HG03575 (cell line): ENCODE results near the gene EPN1.

Experiments
- ATAC-seq: cut with Tn5 transposase; IDR thresholded peaks from one replicate; pipeline ENCODE4 v1.9.1; 2021; ENCODE audit not compliant: unreplicated experiment, insufficient number of reproducible peaks, low FRiP score; ENCODE audit errors: extremely low read depth

The EPN1 gene

GRCh38 chr19:55688422-55689218 lies 13.6 kb downstream of the EPN1 start:
- no peak for ATAC-seq

- ATAC-seq = no peak
Measured at GRCh38 chr19:55689411-55690108, 14.5 kb downstream of the EPN1 start.

- ATAC-seq = no peak
Measured at GRCh38 chr19:55690109-55690768, 15.2 kb downstream of the EPN1 start.

GRCh38 chr19:55690769-55691545 lies 15.9 kb downstream of the EPN1 start:
- no peak for ATAC-seq

- no peak for ATAC-seq
Measured at GRCh38 chr19:55691561-55692481, 16.8 kb downstream of the EPN1 start.

- ATAC-seq = no peak
Measured at GRCh38 chr19:55692681-55693081, 17.7 kb downstream of the EPN1 start.

- ATAC-seq = no peak
Measured at GRCh38 chr19:55693336-55693974, 18.4 kb downstream of the EPN1 start.

GRCh38 chr19:55694241-55694655 lies 19.2 kb downstream of the EPN1 start:
- no peak for ATAC-seq

GRCh38 chr19:55694656-55695491 lies 19.8 kb downstream of the EPN1 start:
- no peak for ATAC-seq

- no peak for ATAC-seq
Measured at GRCh38 chr19:55695511-55696290, 20.7 kb downstream of the EPN1 start.

GRCh38 chr19:55696301-55697068 lies 21.5 kb downstream of the EPN1 start:
- ATAC-seq = no peak

- ATAC-seq = no peak
Measured at GRCh38 chr19:55697069-55697440, 22.0 kb downstream of the EPN1 start.

- no peak for ATAC-seq
Measured at GRCh38 chr19:55697698-55698097, 22.7 kb downstream of the EPN1 start.

GRCh38 chr19:55698256-55698655 lies 23.2 kb downstream of the EPN1 start:
- no peak for ATAC-seq

GRCh38 chr19:55699221-55699620 lies 24.2 kb downstream of the EPN1 start:
- no peak for ATAC-seq

- ATAC-seq = no peak
Measured at GRCh38 chr19:55700813-55701212, 25.8 kb downstream of the EPN1 start.
